ENCODE measurements around the gene CPN1. TPM values are rescaled to one million over a fixed set of nuclear protein-coding genes. Genes with fewer than 3 reads are reported as not detected.

The CPN1 gene
- total and polyA plus RNA-seq, 9 of the 15 experiments (the other 6 are each of a cell fraction or from before 2014, with no cell fraction given) = 0.15 to 0.17 TPM; not detected in 7

DNA sequence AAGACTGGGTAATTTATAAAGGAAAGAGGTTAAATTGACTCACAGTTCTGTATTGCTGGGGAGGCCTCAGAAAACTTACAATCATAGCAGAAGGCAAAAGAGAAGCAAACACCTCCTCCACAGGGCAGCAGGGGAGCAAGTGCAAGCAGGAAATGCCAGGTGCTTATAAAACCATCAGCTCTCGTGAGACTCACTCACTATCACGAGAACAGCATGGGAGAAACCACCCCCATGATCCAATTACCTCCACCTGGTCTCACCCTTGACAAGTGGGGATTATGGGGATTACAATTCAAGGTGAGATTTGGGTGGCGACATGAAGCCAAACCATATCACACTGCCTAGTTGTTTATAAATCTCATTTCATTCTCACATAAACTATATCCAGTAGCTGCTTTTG is 28.0 kb upstream of the CPN1 start:
- in situ Hi-C loops (cut with MboI) (no loop called here), intact Hi-C loops (cut with micrococcal nuclease) (no loop called here)
- WGBS (ENCODE audit: insufficient coverage, low coverage, missing lambda C conversion rate) = 6% methylated on average over 3 of the region's 3 CpGs
- H3K4me2 ChIP-seq (ENCODE audit: insufficient read depth, low read length) = no peak overlapping the region
- ATAC-seq (no peak), DNase-seq (ENCODE audit: extremely low read depth in 1 of 4, low spot score in 3 of 4) (no peak), FAIRE-seq (no peak)
- no peaks in the 10 kb centered on the region for H3K9me3 ChIP-seq (replicated peaks; ENCODE audit: control insufficient read depth, insufficient read depth, low read depth, low read length)
- no peaks in the 10 kb centered on the region for H3K36me3 ChIP-seq (ENCODE audit: control insufficient read depth, insufficient read depth, low read length)
- CTCF ChIA-PET (ENCODE audit: low intra/inter-chr PET ratio) = no interaction called here
- no peak overlapping the region for H3K9ac ChIP-seq (ENCODE audit: insufficient read depth in 1 of 2, low read depth in 2 of 2, low read length in 2 of 2)
- no TSS peak for BruUV-seq (replicated peaks)
- no peak overlapping the region for H2AFZ ChIP-seq (ENCODE audit: low read depth, low read length)
- H3K27me3 ChIP-seq (ENCODE audit: control insufficient read depth in 2 of 2, insufficient read depth in 2 of 2, low read length in 2 of 2) = peaks cover 0 to 4% of the 10 kb centered on the region in 2 experiments; a peak in 1 of 5 replicates
- no peaks in the 10 kb centered on the region for H4K20me1 ChIP-seq (replicated peaks; ENCODE audit: control insufficient read depth, insufficient read depth, low read length)
- TF ChIP-seq CHD2 (IDR thresholded peaks at IDR 0.05; ENCODE audit: low read depth, low read length) = peak; percentile 81; the same call in 1 of the 2 replicates
- TF ChIP-seq GTF3C2 (IDR thresholded peaks at IDR 0.05; ENCODE audit: borderline replicate concordance, extremely low read depth, insufficient read length) = no peak
- POLR2A ChIA-PET = no interaction called here
- no peak overlapping the region for H3K4me3 ChIP-seq
- H3K79me2 ChIP-seq (ENCODE audit: control insufficient read depth, insufficient read depth, low read length) = no peaks in the 10 kb centered on the region
- no peak overlapping the region for H3K27ac ChIP-seq (ENCODE audit: extremely low read depth, low read depth, low read length)
- H3K9me1 ChIP-seq (ENCODE audit: control insufficient read depth, insufficient read depth, low read length) = no peaks in the 10 kb centered on the region
- H3K4me1 ChIP-seq (replicated peaks in 1 of 2; ENCODE audit: control insufficient read depth in 2 of 2, insufficient read depth in 2 of 2, low read length in 2 of 2) = no peaks in the 10 kb centered on the region

DNA sequence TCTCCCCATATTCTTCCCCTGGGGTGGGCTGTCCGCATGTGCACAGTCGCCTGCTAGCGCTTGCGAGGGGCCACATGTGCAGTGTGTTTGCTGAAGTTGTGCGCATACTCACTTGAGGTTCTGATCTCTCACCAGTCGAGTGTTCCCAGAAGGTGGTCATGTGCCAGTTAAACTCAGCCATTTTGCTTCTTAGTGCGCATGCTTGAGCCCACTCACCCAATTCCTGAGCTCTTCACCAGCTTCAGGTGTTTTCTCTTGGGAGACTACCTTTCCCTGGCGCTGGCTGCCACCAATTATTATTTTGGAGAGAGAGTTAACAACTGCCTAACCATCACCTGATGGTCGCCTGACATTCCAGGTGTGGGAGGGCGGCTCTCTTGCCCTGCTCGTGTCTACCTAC is 25.2 kb upstream of the CPN1 start:
- no peaks in the 10 kb centered on the region for H4K20me1 ChIP-seq (replicated peaks; ENCODE audit: control insufficient read depth, insufficient read depth, low read length)
- no peaks in the 10 kb centered on the region for H3K9me1 ChIP-seq (ENCODE audit: control insufficient read depth, insufficient read depth, low read length)
- BruUV-seq (replicated peaks) = no TSS peak
- no peak overlapping the region for H3K9ac ChIP-seq (ENCODE audit: insufficient read depth in 1 of 2, low read depth in 2 of 2, low read length in 2 of 2)
- no peaks in the 10 kb centered on the region for H3K9me3 ChIP-seq (replicated peaks; ENCODE audit: control insufficient read depth, insufficient read depth, low read depth, low read length)
- H3K4me3 ChIP-seq = no peak overlapping the region
- H3K27me3 ChIP-seq (ENCODE audit: control insufficient read depth in 2 of 2, insufficient read depth in 2 of 2, low read length in 2 of 2) = peaks cover 0 to 4% of the 10 kb centered on the region in 2 experiments; a peak in 2 of 5 replicates
- TF ChIP-seq NRF1 (conservative IDR thresholded peaks at IDR 0.05 in 1 of 2, IDR thresholded peaks at IDR 0.05 in 1 of 2) (peak; percentile 53 to 59), NFXL1 (CRISPR knock-in tag; IDR thresholded peaks at IDR 0.05) (no peak)
- no peak overlapping the region for H3K27ac ChIP-seq (ENCODE audit: extremely low read depth, low read depth, low read length)
- FAIRE-seq = no peak
- POLR2A ChIA-PET = no interaction called here
- ATAC-seq = no peak
- intact Hi-C loops (cut with micrococcal nuclease) (no loop called here), in situ Hi-C loops (cut with MboI) (no loop called here)
- CTCF ChIA-PET (ENCODE audit: low intra/inter-chr PET ratio) = no interaction called here
- H3K36me3 ChIP-seq (ENCODE audit: control insufficient read depth, insufficient read depth, low read length) = no peaks in the 10 kb centered on the region
- H3K4me1 ChIP-seq (replicated peaks in 1 of 2; ENCODE audit: control insufficient read depth in 2 of 2, insufficient read depth in 2 of 2, low read length in 2 of 2) = no peaks in the 10 kb centered on the region
- no peak overlapping the region for H3K4me2 ChIP-seq (ENCODE audit: insufficient read depth, low read length)
- no peak for DNase-seq (ENCODE audit: extremely low read depth in 1 of 4, low spot score in 3 of 4)
- WGBS (ENCODE audit: insufficient coverage, low coverage, missing lambda C conversion rate) = 6% methylated on average over 10 of the region's 11 CpGs
- H3K79me2 ChIP-seq (ENCODE audit: control insufficient read depth, insufficient read depth, low read length) = no peaks in the 10 kb centered on the region
- H2AFZ ChIP-seq (ENCODE audit: low read depth, low read length) = no peak overlapping the region

Data from K562 (cell line).